GM19467 (cell line): Measurements from ENCODE around the gene C3orf20.

Source experiments
- ATAC-seq: cut with Tn5 transposase; IDR thresholded peaks from one replicate; pipeline ENCODE4 v1.9.1; 2021; ENCODE audit warnings: mild to moderate bottlenecking, moderate library complexity; ENCODE audit not compliant: unreplicated experiment

The C3orf20 gene

DNA sequence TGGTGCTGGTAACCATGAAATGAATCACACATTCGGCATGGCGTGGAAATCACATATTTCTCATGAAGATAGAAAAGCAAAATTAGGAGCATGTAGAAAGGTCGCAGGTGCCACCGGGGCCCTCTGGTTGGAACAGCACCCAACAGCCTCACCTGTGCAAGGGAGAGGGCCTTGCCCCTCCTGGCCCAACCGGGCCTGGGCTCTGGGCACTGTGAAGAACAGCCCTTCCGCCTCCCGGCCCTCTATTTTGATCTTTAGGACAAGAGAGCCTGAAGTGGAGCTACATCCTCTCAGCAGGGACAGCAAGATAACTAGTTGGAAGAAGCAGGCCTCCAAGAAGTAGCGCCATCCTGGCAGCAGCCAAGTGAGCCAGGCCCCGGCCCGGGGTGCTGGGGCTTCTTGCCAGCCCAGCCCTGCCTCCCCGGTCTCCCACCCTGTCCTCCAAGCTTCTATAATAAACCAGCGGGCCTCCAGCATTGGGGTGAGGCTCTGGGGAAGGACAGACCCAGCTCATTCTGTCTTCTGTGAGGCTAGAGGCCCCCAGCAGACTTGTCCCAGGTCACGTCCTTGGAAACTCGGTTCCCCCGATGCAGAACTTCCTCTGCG is 97.7 kb downstream of the C3orf20 start:
- no peak for ATAC-seq

DNA sequence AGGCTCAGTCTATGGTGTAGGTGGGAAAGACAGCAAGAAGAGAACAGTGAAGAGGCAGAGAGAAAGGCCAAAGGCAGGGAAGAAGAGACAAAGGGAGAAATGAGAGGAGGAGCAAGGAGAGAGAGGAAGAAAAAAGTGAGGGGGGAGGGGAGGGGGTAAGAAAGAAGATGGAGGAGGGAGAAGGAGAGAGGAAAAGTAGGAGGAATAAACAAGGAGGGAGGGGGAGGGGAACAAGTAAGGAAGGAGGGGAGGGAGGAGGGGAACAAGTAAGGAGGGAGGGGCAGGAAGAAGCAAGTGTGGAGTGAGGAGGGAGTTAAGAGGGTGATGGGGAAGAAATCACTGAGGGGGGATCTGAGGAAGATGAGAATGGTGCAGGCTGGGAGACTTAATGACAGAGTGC is 98.3 kb downstream of the C3orf20 start:
- ATAC-seq: no peak

DNA sequence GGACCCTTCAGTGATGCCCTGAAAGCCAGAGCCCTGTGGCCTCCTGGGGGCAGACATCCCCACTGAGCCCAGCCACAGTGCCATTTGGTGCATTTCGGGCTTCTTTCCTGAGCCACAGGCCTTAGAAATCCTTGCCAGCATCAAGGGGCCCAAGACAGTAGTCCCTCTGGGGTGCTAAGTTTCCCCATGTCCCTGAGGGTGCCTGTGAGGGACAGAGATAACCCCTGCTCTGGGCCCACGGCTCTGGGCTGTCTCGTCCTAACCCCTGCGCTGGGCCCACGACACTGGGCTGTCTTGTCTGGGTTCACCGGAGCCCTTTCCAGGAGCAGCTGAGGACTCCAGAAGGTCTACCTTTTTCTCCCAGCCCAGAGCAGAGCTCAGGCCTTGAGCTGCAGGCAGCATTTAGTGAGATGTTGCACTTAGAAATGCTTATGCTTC is 98.8 kb downstream of the C3orf20 start:
- ATAC-seq: no peak

DNA sequence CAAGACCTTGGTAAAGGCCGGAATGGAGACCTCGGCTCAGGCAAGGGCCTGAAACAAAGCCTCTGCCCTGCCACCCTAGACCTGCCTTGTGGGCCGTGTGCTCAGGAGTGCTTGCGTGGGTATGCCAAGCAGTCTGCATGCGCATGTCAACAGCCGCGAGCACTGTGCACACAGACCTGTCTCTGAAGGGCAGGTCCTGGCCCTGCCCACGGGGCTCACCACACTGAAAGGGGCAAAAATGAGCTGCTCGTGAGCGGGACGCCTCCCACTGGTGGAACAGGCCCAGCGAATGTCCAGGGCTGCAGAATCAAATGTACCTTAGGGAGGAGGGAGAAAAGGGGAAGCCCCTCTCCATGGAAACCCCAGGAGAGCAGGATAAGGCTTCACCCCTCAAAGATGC is 99.5 kb downstream of the C3orf20 start:
- no peak for ATAC-seq

DNA sequence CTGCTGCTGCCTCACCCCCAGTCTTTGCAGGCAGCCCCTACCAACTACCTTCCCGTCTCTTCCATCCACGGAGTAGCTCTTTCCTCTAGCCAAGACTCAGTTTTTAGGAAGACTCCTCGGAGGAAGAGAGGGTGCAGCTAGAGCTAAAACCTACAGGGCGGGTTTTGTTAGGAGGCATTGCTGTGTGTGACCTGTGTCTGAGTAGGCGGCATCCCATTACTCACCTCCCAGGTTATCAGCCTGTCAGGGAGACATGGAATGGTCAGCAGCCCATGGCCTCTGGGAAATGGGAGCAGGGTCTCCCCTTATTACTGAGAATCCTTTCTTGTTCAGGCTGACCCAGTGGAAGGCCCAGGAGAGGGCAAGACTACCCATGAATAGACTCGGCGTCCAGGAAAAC is 100.1 kb downstream of the C3orf20 start:
- no peak for ATAC-seq

DNA sequence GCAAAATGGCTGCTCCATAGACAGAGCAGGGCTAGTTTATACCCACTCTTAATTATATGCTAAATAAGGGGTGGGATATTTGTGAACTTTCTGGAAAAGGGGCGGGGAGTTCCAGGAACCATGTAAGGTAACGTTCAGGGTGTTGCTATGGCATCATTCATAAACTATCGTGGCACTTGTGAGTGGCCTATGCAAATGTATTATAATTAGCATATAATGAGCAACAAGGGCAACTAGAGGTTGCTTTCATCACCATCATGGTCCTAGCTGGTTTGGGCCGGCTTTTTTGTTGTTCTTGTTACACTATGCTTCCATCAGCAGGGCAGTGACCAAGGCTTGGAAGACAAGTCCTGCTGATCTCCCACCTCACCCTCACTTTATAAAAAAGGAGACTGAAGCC is 100.6 kb downstream of the C3orf20 start:
- ATAC-seq: no peak

DNA sequence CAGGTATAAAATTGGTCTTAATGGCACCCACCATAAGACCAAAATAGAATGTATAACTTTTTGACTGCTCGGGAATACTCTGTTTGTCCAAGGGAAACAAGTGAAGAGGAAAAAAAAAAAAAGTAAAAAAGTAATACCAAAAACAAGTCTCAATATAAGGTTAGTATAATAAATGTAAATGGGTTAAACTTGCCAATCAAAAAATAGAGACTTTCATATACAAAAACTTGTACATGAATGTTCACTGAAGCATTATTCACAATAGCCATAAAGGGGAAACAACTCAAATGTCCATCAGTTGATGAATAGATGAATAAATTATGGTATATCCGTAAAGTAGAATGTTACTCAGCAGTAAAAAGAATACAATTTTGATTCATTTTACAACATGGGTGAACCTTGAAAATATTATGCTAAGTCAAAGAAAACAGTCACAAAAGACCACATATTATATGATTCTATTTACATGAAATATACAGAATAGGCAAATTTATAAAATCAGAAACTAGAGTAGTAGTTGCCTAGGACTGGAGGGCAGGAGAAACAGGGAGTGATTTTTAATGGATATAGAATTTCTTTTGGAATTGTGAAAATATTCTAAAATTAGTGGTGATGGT is 104.2 kb downstream of the C3orf20 start:
- no peak for ATAC-seq

DNA sequence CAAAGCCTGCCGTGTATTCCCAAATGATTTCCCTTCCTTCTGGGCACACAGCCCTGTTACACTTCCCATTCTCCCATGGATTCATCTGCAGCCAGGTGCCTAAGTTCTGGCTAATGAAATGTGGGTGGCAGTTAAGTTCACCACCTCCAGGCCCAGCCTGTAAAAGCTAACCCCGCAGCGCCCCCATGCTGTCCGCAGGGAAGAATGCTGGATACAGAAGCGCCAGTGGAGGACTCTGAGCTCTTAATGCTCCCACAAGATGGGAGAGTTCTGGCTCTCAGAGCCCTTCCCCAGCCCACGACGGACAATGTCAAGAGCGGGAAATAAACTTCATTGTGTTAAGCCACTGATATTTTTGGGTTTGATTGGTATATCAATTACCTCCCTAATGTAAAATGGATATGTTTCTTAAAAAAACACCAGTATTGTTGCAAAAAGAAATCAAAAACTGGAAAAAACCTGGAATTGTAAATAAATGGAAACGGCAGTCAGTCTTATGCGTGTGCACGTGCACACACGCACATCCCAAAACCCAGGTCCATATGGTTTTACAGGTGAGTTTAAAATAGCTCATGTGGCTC is 106.1 kb downstream of the C3orf20 start:
- ATAC-seq: peak; percentile 88

DNA sequence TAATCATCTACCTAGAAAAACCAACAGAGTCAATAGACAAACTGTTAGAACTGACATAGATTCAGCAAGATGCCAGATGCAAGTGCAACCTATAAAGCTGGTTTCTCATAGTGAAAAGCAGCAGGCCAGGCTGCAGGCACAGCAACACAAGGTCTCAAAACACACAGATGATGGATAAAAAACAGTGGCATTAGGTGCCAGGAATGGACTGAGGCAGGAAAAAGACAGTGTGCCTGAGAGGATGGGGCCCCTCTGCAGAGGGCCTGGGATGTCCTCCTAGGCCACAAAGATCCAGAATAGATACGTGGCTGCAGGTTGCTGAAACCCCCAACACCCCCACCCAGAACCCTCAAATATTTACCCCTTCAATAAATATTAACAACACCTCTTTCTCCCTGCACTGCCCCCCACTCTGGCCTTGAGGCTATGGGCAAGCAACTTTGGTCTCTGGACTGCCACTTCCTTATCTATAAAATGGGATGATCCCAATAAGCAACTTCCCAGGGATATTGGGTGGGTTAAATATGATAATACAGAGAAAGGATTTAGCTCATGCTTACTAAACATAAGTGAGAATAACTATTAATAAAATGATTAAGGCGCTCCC is 108.6 kb downstream of the C3orf20 start:
- ATAC-seq: no peak

DNA sequence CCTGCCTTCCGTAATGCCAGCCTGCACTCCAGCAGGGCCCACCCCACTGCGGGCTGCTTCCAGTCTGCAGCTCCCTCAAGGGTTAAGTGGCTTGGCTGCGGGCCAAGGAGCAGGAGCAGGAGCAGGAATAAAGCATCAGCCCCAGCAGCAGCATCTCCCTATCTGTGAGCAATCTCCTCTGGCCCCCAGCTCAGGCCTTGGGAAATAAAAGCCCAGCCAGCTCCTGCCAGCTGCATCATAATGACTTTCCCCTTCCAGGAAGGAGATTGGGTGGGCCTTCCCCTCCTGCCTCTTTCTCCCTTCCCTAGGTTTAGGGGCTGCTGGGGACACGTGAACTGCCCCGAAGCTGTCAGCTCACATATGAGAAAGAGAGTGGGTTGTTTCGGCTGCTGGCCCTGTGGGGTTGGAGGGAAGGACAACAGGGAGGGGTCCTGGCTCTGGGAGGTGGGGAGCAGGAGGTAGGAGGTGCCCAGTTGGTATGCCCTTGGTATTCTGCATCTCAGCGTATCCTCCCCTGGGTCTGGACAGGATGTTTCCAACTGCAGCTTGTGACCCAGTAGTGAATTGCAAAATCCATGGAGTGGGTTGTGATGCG is 109.2 kb downstream of the C3orf20 start:
- no peak for ATAC-seq

DNA sequence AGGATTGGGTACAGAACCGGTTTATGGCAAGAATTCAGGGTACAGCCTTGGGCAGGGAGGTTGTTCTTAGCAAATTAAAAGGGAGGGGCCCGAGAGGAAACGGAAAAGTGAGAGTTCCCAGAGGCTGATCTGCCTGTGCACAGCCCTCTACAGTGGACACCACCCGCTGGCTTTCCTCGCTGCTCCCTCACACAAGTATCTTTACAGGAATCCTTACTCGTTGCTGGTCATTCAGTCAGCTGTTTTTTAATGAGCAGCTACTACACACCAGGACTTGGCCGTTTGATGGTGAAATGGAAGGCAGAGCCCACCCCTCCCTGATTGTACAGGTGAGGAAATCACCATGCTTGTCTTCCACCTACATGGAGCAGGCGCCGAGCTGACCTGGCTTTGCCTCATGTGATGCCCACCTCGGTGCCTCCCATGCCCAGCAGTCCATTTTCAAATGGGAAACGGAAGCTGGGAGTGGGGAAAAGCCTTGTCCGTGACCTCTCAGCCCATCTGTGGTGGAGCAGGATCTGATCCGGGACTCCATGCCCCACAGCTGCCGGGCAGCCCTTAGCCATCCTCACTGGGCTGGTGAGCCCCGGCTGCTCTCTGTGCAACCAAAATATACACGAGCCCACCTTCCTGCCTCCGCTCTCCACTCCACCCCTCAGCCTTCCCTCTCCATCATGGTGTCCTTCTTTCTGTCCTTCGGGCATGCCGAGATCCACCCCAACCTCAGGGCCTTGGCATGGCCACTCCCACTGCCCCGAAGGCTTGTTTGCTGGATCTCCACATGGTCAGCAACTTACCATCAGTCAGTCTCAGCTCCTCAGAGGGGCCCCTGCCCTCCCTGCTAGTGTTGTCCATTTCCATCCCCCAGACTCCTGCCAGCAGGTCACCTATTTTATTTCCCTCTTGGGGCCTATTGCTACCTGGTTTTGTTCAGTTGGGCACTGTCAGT is 110.5 kb downstream of the C3orf20 start:
- no peak for ATAC-seq

DNA sequence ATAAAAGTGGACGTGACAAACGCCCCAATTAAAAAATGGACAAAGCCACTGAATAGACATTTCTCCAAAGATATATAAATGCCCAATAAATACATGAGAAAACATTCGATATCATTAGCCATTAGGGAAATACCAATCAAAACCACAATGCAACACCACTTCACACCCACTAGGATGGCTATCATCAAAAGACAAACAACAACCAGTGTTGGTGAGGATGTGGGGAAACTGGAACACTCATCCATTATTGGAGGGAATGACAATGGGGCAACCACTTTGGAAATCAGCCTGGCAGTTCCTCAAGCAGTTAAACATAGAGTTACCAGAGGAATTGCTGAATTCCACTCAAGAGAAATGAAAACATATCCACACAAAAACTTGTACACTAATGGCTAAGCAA is 111.4 kb downstream of the C3orf20 start:
- no peak for ATAC-seq

DNA sequence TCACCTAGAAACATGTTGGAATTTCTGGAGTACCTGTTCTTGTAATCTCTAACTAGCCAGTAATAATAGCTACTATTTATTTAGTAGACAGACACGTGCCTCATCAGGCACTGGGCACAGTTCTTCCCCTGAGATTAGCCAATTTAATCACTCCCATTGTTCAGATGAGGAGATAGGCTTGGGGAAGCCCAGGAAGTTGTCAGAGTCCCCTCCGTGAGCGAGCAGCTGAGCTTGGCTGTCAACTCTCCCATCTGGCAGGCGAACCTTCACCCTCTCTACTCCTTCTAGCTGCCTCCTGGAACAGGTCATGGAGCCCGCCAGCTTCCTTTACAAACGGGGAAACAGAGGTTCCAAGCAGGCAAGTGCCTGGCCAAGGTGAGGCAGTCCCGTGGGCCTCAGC is 112.7 kb downstream of the C3orf20 start:
- no peak for ATAC-seq

DNA sequence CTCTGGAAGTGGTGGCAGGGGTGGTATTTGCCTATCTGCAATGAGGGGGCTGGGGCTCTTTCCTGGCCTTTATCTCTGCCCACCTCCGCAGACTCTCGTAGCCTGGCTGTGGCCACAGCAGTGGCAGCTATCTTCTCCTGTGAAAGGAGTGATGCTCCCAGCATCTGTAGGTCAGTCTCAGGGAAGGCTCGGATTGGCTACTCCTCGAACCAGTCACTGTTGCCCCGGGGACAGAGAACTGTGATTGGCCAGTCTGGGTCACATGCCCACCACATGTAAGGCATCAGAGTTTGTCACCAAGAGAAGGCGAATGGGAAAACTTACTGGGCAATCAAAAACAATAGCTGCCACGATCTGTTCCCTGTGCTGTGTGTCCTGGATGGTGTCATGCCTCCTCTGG is 113.7 kb downstream of the C3orf20 start:
- no peak for ATAC-seq

DNA sequence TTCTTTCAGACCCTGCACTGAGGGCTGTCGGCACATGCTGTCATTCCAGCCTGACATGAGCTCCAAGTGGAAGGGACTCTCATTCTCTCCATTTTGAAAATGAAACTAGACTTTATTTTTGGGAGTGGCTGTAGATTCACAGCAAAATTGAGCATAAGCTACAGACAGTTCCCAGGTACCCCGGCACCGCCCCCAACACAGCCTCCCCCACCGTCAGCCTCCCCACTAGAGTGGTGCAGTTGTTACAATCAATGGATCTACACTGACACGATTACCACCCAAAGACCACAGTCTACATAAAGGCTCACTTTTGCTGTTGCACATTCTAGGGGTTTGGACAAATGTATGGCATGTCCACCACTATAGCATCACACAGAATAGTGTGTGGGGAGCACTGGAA is 114.3 kb downstream of the C3orf20 start:
- ATAC-seq: no peak

DNA sequence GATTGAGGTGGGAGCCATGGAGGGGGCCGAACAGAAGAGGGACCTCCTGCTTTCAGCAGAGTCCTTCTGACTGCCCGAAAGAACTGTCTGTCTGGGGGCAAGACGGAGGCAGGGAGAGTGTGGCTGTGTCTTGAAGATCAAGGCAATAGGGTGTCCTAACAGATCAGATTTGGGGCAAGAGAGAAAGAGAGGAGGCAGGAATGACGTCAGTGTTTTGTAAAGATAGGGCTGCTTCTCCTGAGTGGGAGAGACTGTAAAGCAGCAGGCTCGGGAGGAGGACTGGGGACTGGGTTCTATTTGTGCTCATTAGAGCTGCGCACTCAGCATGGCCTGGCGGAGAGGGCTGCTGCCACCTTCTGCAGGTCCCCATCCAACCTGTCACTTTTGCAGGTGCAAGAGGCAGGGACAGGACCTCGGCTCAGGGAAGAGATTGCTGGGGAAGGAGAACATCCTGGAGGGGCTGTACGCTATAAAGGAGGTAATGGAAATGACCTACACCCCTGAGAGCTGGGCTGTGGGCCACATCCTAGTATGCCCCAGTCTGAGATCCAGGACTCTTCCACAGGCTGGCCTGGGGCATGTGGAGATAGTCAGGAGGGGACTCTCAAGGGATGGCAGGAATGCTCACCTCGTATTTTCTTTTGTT is 114.8 kb downstream of the C3orf20 start:
- ATAC-seq: no peak

DNA sequence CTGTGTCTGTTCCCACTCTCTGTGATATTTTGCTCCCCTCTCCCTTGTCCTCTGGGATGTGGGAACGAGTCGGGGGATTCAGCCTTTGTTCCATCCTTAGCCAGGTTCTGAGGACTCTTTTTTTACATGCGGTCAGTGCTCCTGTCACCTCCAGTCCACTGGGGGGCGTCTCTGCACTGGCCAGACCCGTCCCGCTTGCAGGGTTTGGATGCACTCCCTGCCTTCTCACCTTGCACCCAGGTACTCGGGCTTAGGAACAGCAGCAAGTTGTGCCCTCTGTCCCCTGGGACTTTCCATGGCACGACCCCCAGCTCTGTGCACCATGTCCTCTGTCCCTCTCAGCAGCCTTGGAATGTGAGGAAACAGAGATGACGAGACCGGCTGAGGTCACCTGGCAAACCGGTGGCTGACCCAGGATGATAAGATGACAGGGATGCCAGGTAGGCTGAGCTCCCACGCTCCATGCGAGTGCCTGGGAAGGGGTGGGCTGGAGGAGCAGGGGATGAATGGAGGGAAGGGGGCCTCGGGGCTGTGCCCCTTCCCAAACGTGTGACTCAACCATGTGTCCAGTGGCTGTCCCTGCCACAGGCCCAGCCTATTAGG is 116.5 kb downstream of the C3orf20 start:
- ATAC-seq: no peak

DNA sequence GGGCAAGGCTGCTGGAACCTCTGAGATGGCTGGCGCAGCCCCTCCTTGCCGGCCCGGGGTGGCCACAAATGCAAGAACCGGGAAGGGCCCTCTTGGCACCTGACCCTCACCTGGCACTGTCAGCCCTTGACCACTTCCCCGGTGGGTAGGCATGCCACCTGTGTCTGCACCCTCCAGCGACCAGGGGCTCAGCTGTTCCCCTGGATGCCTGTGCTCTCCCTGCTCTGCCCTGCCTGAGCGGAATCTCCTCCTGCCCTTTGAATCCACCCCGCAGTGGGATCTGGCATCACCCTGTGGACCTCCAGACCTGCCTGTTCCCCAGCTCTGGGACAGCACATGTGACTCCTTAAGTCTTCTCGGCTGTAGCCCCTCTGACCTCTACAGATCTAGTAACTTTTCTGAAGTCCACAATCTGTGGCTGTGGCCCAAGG is 117.8 kb downstream of the C3orf20 start:
- ATAC-seq: no peak

DNA sequence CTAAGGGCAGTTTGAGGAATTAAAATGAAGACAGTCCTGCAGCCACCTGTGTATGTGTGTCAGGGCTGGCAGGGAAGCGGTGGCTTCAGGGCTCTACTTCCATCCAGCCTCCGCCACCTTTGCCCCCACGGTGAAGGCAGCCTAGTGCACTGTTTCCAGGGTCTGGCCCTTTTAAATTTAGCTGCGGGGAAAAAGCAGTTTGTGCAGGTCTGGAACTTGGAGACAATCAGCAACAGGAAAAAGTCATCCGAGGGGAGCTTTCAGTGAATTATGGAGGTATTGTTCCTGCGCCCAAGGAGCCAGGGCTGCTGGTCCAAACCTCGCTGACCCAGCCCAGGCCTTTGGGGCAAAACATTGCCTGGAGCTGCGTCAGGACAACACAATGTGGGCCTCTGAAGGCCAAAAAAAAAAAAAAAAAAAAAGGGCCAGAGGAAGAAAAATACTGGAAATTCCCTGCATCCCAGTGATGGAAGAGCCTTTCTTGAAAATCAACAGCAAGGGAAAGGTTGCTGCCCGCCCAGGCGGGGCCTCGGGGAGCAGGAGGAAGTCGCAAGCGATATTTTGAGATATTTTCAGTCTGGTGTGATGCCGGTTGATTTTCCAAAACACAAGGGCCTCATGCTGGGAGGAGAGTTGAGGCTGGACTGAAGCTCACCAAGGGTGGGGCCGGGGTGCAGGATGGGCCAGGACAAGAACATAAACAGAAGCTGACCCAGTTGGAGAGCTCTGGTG is 118.4 kb downstream of the C3orf20 start:
- no peak for ATAC-seq
